NCI-H1105 treated with DMSO at 0.1 percent for 48 hours (cell line): ENCODE measurements around the gene REPIN1.

Experiments used
- DNase-seq: peaks from one replicate; lab custom pipeline; 2025; lab: John Stamatoyannopoulos, UW

REPIN1 gene

GRCh38 chr7:150337179-150337578, 31.4 kb upstream of the REPIN1 start:
- DNase-seq, result no peak

DNA sequence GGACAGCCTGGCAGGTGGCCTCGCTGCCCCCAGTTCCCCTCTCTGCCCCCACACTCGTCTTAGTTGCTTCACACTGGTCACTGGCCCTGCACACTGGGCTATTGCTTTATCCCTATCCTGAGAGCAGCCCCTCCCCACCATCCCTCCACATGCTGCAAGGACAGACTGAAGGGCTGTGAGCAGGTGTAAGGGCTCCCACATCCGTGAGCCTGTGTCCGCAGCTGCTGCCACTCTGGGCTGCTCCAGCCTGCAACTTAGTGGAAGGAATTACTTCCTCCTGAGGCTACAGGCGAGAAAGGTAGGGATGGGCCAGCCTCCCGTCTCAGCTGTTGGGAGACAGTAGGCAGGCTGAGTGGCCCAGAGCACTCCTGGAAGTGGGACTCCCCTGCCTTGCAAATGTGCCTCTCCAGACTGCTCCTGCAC, 31.0 kb upstream of the REPIN1 start:
- DNase-seq, result no peak

DNA sequence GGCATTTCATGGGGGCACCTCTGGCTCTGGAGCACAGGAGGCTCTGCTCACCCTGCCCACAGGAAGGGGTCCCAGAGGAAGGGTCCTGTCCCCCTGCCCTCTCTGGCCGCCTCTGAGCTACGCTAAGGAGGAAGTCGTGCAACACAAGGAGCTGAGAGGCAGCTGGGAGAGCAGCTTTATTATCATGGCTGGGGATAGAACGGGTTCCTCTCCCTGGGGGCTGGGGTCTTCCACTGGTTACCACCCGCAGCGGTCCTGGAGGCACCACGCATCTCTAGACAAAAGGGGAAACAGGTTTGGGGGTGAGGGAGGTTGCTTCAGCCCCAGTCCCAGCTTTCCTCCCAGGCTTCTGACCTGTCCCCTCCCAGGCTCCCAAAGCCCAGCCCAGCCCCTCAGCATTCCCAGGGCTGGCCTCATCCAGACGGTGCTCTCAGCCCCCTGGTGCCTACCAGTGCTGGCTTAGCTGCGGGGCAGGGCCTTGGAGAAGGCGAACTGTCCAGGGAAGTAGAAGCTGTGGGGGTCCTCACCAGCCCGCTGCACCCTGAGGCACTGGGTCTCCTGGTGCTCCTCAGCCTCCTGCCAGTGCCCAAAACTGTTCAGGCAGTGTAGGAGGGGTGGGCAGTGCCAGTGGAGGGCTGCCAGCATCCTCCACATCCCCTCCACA, 30.3 kb upstream of the REPIN1 start:
- DNase-seq, result no peak

GRCh38 chr7:150339409-150339809, 29.2 kb upstream of the REPIN1 start:
- no peak for DNase-seq

GRCh38 chr7:150340024-150340749, 28.4 kb upstream of the REPIN1 start:
- DNase-seq, result no peak

- no peak for DNase-seq
These were observed 27.8 kb upstream of the REPIN1 start for GRCh38 chr7:150340875-150341262.

DNA sequence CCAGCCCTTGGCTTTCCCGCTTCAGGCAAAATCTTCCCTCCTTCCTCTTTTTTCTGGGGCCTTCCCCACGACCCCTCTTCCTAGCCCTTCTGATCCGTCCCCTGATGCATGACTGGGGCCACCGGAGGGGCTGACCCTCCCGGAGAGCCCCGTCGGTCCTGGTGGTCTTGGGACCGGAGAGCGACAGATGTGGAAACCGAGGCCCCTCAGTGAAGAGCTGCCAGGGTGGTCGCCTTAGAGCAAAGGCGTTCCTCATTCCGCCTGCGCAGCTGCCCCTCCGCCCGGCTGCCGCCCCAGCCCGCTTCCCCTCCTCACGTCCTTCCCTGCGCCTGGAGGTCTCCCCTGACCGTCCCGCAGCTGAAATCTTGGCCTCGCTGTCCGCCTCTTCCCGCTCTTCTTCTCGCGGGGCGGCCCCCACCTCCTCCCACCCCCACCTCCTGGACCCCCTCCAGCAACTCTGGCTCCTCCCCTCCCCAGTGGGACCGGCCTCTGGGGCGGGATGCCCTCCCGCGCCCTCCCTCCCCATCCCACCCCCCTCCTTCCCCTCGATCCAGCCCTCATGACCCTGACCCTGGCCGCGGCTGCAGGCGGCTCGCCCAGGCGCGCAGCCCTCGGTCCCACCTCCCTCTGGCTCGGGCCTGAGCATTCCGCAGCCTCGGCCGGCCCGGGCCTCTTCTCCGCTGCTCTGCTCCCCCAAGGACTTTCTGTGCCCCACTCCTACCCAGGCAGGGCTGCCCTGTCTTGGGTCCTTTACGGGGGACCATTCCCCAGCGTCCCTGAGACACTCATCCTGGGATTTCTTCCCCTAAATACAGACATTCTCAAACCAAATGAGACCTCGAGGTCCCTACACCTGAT, 27.1 kb upstream of the REPIN1 start, which contains the start of gene RARRES2:
Gene RARRES2 (minus strand): TSS at position 367 of the 858 bp plus-strand sequence. CDS start 1,020 bp downstream, outside the sequence.
- DNase-seq, result no peak

DNA sequence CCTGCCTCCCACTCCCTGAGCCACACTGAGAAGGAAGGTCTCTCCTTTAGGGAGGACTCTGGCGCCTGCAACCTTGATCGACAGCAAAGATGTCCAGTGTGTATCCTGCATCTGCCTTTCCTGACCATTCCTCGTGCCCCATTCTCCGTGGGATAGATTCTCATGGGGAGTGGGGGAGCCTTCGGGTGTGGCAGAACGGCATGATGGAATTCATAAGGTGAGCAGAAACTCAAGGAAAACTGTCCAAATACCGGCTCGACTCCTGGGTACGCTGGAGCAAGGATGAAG, 26.6 kb upstream of the REPIN1 start:
- DNase-seq, result no peak

DNA sequence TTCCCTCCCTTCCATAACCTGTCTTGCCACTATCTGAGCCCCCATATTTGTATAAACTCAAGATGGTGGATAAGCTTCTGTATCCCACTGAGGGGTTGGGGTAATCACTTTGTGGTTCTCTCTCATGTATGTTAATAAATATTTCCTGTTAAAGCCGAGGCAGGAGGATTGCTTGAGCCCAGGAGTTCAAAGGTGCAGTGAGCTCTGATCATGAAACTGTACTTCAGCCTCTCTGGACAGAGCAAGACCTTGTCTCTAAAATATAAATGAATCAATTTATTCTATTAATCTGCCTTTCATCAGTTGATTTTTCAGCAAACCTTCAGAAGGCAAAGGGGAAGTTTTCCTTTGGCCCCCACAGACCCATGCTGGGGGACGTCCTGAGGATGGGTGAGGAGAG, 25.4 kb upstream of the REPIN1 start:
- DNase-seq, result no peak

- no peak for DNase-seq
These were observed 24.3 kb upstream of the REPIN1 start for GRCh38 chr7:150344299-150344698.

DNA sequence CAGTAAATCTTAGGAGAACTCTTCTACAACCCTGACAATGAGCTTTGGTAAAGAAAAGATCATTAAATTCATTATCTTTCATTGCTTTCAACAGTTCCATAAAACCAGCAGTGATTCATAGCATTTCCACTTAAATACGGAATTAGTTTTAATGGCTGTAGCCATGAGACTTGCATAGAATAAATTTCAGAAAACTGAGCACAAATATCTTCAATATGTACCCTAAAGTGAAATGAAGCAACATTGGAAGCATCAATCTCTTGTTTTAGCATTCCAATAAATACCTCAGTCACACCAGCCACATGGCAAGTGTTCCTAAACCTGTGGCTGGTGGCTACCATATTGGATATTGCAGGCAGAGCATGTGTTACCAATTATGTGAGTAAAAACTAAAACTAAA, 23.6 kb upstream of the REPIN1 start:
- DNase-seq, result no peak

DNA sequence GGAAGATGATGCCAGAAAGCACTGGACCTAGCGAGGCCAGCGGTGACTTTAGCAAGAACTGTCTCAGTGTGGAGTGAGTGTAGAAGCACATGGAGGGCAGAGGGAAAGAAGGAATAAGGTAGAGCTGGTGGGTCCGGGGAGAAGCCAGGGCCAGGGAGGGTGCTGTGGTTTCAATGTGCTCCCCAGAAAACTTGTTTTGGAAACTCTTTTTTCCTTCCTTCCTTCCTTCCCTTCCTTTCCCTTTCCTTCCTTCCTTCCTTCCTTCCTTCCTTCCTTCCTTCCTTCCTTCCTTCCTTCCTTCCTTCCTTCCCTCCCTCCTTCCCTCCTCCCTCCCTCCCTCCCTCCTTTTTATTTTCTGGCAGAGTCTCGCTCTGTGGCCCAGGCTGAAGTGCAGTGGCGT, 21.7 kb upstream of the REPIN1 start:
- no peak for DNase-seq

DNA sequence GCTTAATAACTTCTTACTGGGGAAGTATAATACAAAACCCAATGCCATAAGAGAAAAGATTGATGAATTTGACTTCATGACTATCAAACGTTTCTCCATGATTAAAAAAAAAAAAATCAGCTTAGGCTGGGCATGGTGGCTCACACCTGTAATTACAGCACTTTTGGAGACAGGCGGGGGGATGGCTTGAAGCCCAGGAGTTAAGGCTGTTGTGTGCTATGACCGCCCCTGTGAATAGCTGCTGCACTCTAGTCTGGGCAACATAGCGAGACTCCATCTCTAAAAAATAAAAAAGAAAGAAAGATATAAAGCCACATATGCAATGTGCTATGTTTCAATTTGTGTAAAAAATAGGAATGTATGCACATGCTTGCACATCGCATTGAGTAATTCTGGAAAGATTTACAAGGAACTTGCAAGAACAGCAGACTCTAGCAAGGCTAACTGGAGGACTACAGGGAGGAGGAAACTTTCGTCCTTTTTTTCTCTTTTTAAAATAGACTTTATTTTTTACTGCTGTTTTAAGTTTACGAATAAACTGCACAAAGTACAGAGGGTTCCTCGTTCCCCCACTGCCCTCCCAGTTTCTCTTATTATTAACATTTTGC, 16.9 kb upstream of the REPIN1 start:
- peak; percentile 27 for DNase-seq

- no peak for DNase-seq
These were observed 13.0 kb upstream of the REPIN1 start for GRCh38 chr7:150355666-150356059.

- DNase-seq, result peak; percentile 45
These were observed 12.2 kb upstream of the REPIN1 start for GRCh38 chr7:150356265-150356897.

DNA sequence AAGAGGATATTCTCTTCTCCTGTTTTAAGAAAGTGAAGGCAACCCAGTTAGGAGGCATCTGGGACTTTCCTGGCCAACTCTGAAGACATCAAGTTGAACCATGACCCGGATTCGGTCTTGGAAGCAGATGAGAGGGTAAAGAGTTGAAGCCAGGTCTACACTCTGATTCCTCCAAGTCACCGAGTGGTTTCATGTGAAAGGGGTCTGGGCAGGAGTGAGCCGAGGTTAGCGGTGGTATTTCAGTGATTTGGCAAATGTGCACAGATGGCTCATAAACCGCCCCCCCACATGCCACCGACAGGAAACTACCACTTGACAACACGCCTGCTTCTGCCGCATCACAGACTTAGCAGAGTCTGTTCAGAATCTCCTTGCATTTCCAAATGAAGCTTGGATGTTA, 11.4 kb upstream of the REPIN1 start:
- peak; percentile 36 for DNase-seq

DNA sequence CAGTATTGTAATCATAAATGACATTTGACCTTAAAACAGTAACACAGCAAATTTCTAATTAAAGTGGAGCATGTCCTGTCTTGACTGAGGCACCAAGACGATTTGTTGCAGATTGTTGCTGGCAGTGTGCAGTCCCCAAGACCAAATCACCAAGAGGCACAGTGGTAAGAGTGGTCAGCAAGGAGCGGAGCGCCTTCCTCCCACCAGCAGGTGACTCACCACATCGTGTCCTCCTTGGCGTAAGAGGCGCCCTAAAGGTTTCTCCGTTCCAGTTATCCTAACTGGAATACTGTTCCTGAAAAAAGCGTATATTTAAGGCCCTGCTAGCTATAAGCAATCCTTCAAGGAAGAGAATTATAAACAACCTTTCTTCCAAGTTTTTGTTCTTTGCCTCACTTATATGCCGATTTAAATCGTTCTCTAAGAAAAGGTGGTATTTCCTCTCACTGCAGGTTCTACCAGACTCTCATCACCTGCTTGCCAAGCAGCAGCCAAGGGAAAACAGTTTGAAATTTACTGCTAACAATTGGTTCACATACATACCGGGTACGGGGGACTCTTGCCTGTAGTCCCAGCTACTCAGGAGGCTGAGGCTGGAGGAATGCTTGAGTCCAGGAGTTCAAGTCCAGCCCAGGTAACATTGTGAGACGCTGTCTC, 10.7 kb upstream of the REPIN1 start:
- DNase-seq, result no peak

GRCh38 chr7:150358433-150358832, 10.2 kb upstream of the REPIN1 start:
- DNase-seq, result no peak

DNA sequence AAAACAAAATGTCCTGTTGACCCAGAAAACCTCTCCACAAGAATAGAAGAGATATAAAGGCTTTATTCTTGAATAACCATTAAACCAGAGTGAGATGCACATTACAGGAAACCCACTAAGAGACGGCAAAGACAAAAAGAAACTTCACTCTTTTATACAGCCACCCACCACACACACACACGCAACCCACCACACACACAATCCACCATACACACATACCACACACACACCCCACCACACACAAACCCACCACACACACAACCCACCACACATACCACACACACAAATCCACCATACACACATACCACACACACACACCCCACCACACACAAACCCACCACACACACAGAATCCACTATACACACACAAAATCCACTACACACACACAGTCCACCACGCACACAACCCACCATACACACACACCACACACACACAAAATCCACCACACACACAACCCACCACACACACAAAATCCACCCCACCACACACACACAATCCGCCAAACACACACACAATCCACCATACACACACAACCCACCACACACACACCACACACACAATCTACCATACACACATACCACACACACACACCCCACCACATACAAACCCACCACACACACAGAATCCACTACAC, 9.5 kb upstream of the REPIN1 start:
- no peak for DNase-seq

DNA sequence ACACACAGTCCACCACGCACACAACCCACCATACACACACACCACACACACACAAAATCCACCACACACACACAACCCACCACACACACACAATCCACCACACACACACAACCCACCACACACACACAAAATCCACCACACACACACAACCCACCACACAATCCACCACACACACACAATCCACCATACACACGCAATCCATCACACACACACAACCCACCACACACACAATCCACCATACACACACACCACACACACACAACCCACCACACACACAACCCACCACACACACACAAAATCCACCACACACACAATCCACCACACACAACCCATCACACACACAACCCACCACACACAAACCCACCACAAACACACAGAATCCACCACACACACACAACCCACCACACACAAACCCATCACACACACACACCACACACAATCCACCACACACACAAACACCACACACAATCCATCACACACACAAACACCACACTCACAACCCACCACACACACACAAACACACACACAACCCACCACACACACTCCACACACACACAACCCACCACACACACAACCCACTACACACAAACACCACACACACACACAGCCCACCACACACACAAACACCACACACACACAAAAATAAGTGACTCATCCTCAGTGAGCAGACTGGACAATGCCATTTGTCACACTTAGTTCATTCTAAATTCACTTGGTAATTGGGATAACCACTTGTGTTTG, 8.8 kb upstream of the REPIN1 start:
- DNase-seq, result no peak
